GM12878 (cell line): ENCODE data around the gene GPR171.

Experiments
- CTCF ChIP-seq, 3 experiments: IDR thresholded peaks in 2 of 3; conservative IDR thresholded peaks in 1 of 3; 2 replicates each; pipeline ENCODE4 v1.5.1; 2011; ENCODE audit warnings: low read depth in 3 of 3, low read length in 3 of 3, mild to moderate bottlenecking in 3 of 3, control low read depth in 2 of 3, moderate library complexity in 2 of 3, inconsistent platforms in 1 of 3, mixed read lengths in 1 of 3; ENCODE audit not compliant: control insufficient read depth in 2 of 3, insufficient read depth in 1 of 3; ENCODE audit errors: extremely low read depth in 1 of 3
- FOXM1 ChIP-seq: IDR thresholded peaks from 2 replicates; pipeline ENCODE4 v1.6.1; 2012; ENCODE audit warnings: low read depth, mild to moderate bottlenecking, inconsistent platforms, low read length, moderate library complexity
- MEF2B ChIP-seq: fragments of 450-650 bp; IDR thresholded peaks from 2 replicates; pipeline ENCODE4 v1.6.1; 2018; ENCODE audit warnings: mild to moderate bottlenecking, moderate library complexity; ENCODE audit not compliant: partially characterized antibody, poor library complexity, severe bottlenecking
- MTA2 ChIP-seq: fragments of 450-650 bp; IDR thresholded peaks from 2 replicates; pipeline ENCODE4 v1.6.1; 2016; ENCODE audit warnings: low read depth, mild to moderate bottlenecking, moderate library complexity
- NFIC ChIP-seq: IDR thresholded peaks from 2 replicates; pipeline ENCODE4 v1.6.1; 2012; ENCODE audit warnings: low read depth, mild to moderate bottlenecking, inconsistent platforms, low read length, moderate library complexity
- NFYB ChIP-seq: IDR thresholded peaks from 2 replicates; pipeline ENCODE4 v1.6.1; 2011; ENCODE audit warnings: low read depth, mild to moderate bottlenecking, low read length, improper control_type of control experiment, moderate library complexity; ENCODE audit not compliant: insufficient read depth
- PAX8 ChIP-seq: fragments of 450-650 bp; IDR thresholded peaks from 2 replicates; pipeline ENCODE4 v1.6.1; 2017; ENCODE audit warnings: mild to moderate bottlenecking, moderate library complexity
- RCOR1 ChIP-seq: conservative IDR thresholded peaks from 2 replicates; pipeline ENCODE4 v1.6.1; 2012; ENCODE audit warnings: low read depth, low read length, improper control_type of control experiment
- ZZZ3 ChIP-seq: IDR thresholded peaks from 2 replicates; pipeline ENCODE4 v1.6.1; 2011; ENCODE audit warnings: low read depth; ENCODE audit not compliant: control insufficient read depth, insufficient read length

GRCh38 chr3:151191095-151191494 is 11.9 kb downstream of the GPR171 start:
- TF ChIP-seq FOXM1: no peak
- no peak for TF ChIP-seq NFYB
- no peak for TF ChIP-seq ZZZ3
- no peak for TF ChIP-seq PAX8
- TF ChIP-seq NFIC: no peak
- no peak for TF ChIP-seq RCOR1
- no peak for TF ChIP-seq MEF2B
- no peak for TF ChIP-seq CTCF (IDR thresholded peaks at IDR 0.05 in 2 of 3, conservative IDR thresholded peaks at IDR 0.05 in 1 of 3; ENCODE audit: control insufficient read depth in 2 of 3, extremely low read depth in 1 of 3, insufficient read depth in 1 of 3, low read depth in 3 of 3, low read length in 3 of 3)
- TF ChIP-seq MTA2: no peak
